NCI-H2227 treated with DMSO at 0.1 percent for 48 hours (cell line): ENCODE measurements around the gene NDFIP2.

Experiments
- DNase-seq: peaks from one replicate; lab custom pipeline; 2025; lab: John Stamatoyannopoulos, UW

NDFIP2 gene

GRCh38 chr13:79497064-79497463, 16.1 kb downstream of the NDFIP2 start:
- DNase-seq: no peak

GRCh38 chr13:79497852-79498251, 16.9 kb downstream of the NDFIP2 start:
- no peak for DNase-seq

- DNase-seq: no peak
Observed at GRCh38 chr13:79500829-79501228, 19.9 kb downstream of the NDFIP2 start.

GRCh38 chr13:79501538-79502232, 20.7 kb downstream of the NDFIP2 start:
- no peak for DNase-seq

- no peak for DNase-seq
Observed at GRCh38 chr13:79502859-79503468, 22.0 kb downstream of the NDFIP2 start.

GRCh38 chr13:79503473-79504017, 22.6 kb downstream of the NDFIP2 start:
- no peak for DNase-seq

GRCh38 chr13:79508224-79508961, 27.4 kb downstream of the NDFIP2 start:
- DNase-seq: no peak

GRCh38 chr13:79511611-79512010, 30.7 kb downstream of the NDFIP2 start:
- DNase-seq: no peak

GRCh38 chr13:79512950-79513349, 32.0 kb downstream of the NDFIP2 start:
- no peak for DNase-seq

GRCh38 chr13:79516595-79516994, 35.6 kb downstream of the NDFIP2 start:
- DNase-seq: no peak

GRCh38 chr13:79519255-79519654, 38.3 kb downstream of the NDFIP2 start:
- DNase-seq: no peak

GRCh38 chr13:79522583-79522982, 41.6 kb downstream of the NDFIP2 start:
- DNase-seq: no peak

- DNase-seq: no peak
Observed at GRCh38 chr13:79525064-79525857, 44.3 kb downstream of the NDFIP2 start.

- DNase-seq: no peak
Observed at GRCh38 chr13:79527698-79528097, 46.7 kb downstream of the NDFIP2 start.

- DNase-seq: no peak
Observed at GRCh38 chr13:79528356-79528755, 47.4 kb downstream of the NDFIP2 start.

- DNase-seq: no peak
Observed at GRCh38 chr13:79528759-79529191, 47.8 kb downstream of the NDFIP2 start.

- DNase-seq: no peak
Observed at GRCh38 chr13:79529817-79530216, 48.9 kb downstream of the NDFIP2 start.

- DNase-seq: no peak
Observed at GRCh38 chr13:79530270-79530669, 49.3 kb downstream of the NDFIP2 start.

GRCh38 chr13:79531542-79532254, 50.7 kb downstream of the NDFIP2 start:
- DNase-seq: no peak

- no peak for DNase-seq
Observed at GRCh38 chr13:79532576-79532975, 51.6 kb downstream of the NDFIP2 start.

- no peak for DNase-seq
Observed at GRCh38 chr13:79533781-79534400, 52.9 kb downstream of the NDFIP2 start.
